Spleen (tissue), 7 donors: ENCODE results near the gene ADRA1B.

Source experiments
- POLR2A ChIP-seq, 3 donors: fragments of 450-650 bp; IDR thresholded peaks; one replicate each; pipeline ENCODE4 v1.5.1; 2017; ENCODE audit warnings: antibody characterized with exemption in 3 of 3, mild to moderate bottlenecking in 1 of 3
- POLR2AphosphoS5 ChIP-seq, 3 donors: sonication (generic); formaldehyde crosslinking; IDR thresholded peaks; one replicate each; pipeline ENCODE4 v1.5.1; 2017; ENCODE audit warnings: antibody characterized with exemption in 3 of 3
- TF ChIP-seq, protein P1 (sequence below), 11 experiments: fragments of 200-600 bp in 7 of 11; fragments of 450-650 bp in 4 of 11; sonication (generic) in 4 of 11; IDR thresholded peaks in 8 of 11; conservative IDR thresholded peaks in 3 of 11; 1 replicate in 7 of 11; 2 replicates in 4 of 11; pipeline versions ENCODE4 v1.4.0 to v1.8.0; 2016 to 2021; ENCODE audit warnings: antibody characterized with exemption in 11 of 11, inconsistent platforms in 4 of 11, mild to moderate bottlenecking in 1 of 11
- donor health status: DM: no; HTN: no; CAD: no; lungs with moderate emphysema.
- donor health status: DM: no; HTN: no; CAD: no.
- donor health status: DM: no; HTN: no; CAD: no.

DNA sequence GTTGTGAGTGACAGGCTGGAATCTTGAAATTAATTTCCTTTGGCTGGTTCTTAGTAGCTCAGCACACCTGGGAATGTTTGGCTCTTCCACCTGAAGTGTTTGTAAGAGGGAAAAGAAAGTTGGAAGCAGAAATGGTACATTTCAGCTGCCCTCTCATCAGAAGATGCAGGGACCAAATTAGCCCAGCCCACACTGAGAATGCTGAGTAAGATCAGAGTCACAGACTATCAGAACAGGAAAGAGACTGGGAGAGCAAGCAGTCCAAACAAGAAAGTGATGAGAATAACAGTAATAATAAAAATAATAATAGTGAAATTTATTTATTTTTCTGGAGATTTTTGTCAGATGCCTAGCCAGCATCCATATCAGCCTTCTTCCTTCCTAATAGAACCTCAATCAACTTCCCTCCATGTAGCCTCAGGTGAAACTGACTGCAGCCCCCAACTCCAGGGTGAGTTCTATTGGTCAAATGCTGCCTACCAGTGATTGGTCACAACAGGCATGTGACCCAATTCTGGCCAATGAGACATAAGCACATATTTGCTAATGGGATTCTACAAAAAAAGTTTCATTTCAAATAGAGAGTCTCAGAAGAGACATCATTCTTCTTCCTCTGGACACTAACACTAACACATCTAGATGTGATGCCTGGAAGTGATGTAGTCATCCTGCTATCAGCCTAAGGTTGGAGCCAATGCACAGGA is 31.2 kb upstream of the ADRA1B start:
- TF ChIP-seq, protein P1, sequence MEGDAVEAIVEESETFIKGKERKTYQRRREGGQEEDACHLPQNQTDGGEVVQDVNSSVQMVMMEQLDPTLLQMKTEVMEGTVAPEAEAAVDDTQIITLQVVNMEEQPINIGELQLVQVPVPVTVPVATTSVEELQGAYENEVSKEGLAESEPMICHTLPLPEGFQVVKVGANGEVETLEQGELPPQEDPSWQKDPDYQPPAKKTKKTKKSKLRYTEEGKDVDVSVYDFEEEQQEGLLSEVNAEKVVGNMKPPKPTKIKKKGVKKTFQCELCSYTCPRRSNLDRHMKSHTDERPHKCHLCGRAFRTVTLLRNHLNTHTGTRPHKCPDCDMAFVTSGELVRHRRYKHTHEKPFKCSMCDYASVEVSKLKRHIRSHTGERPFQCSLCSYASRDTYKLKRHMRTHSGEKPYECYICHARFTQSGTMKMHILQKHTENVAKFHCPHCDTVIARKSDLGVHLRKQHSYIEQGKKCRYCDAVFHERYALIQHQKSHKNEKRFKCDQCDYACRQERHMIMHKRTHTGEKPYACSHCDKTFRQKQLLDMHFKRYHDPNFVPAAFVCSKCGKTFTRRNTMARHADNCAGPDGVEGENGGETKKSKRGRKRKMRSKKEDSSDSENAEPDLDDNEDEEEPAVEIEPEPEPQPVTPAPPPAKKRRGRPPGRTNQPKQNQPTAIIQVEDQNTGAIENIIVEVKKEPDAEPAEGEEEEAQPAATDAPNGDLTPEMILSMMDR (IDR thresholded peaks at IDR 0.05 in 8 of 11, conservative IDR thresholded peaks at IDR 0.05 in 3 of 11) = no peak
- TF ChIP-seq POLR2A (IDR thresholded peaks at IDR 0.05) (no peak), POLR2AphosphoS5 (IDR thresholded peaks at IDR 0.05) (no peak)
